H1 (cell line): Measurements from ENCODE around the gene TCEAL1. TPM values are rescaled to one million over a fixed set of nuclear protein-coding genes. Genes with fewer than 3 reads are reported as not detected.

Experiments used
- CTCF ChIA-PET: fragments of 300-600 bp; sonication (Branson Sonifier 250); formaldehyde crosslinking; loops from one replicate; lab custom pipeline; 2021; ENCODE audit not compliant: partially characterized antibody; lab: Charles Lee
- POLR2A ChIA-PET: fragments of 300-600 bp; sonication (Branson Sonifier 250); formaldehyde crosslinking; loops from one replicate; lab custom pipeline; 2021; ENCODE audit warnings: inconsistent platforms; ENCODE audit not compliant: partially characterized antibody; lab: Charles Lee
- DNase-seq, 2 experiments: peaks; one replicate each; pipeline versions ENCODE4 v3.0.0 to v3.0.0-alpha.2; 2010 to 2022; ENCODE audit warnings: low spot score in 2 of 2, low read depth in 1 of 2, mixed read lengths in 1 of 2
- FAIRE-seq: peaks from 2 replicates; lab custom pipeline; 2011; peaks lifted over from hg19 to GRCh38; lab: Jason Lieb, UNC
- H2AFZ ChIP-seq: 2 replicates; pipeline ENCODE4 v1.8.1; 2012; ENCODE audit warnings: low read length, inconsistent platforms
- H2AK5ac ChIP-seq: 2 replicates; pipeline ENCODE4 v1.6.1; 2013; ENCODE audit warnings: low read depth, low read length
- H2BK120ac ChIP-seq: replicated peaks from 2 replicates; pipeline ENCODE3; 2013; ENCODE audit warnings: low read depth, low read length, inconsistent platforms
- H2BK12ac ChIP-seq: 2 replicates; pipeline ENCODE4 v1.6.1; 2013; ENCODE audit warnings: low read depth, low read length
- H2BK15ac ChIP-seq: 2 replicates; pipeline ENCODE4 v1.6.1; 2013; ENCODE audit warnings: low read length
- H2BK20ac ChIP-seq: 2 replicates; pipeline ENCODE4 v1.6.1; 2013; ENCODE audit warnings: low read length
- H2BK5ac ChIP-seq: 2 replicates; pipeline ENCODE4 v1.6.1; 2013; ENCODE audit warnings: low read depth, low read length
- H3K14ac ChIP-seq: 2 replicates; pipeline ENCODE4 v1.6.1; 2013; ENCODE audit warnings: inconsistent platforms; ENCODE audit not compliant: insufficient read length
- H3K18ac ChIP-seq: 2 replicates; pipeline ENCODE4 v1.6.1; 2013; ENCODE audit warnings: low read length; ENCODE audit errors: extremely low read depth
- H3K23ac ChIP-seq: 2 replicates; pipeline ENCODE4 v1.6.1; 2013; ENCODE audit warnings: inconsistent platforms; ENCODE audit not compliant: insufficient read length
- H3K23me2 ChIP-seq: 2 replicates; pipeline ENCODE4 v1.6.1; 2013; ENCODE audit warnings: low read depth, low read length
- H3K27ac ChIP-seq: 2 replicates; pipeline ENCODE4 v1.6.1; 2011; ENCODE audit warnings: low read depth, low read length, inconsistent platforms
- H3K27me3 ChIP-seq, 4 experiments: replicated peaks in 1 of 4; 1 replicate in 1 of 4; 2 replicates in 3 of 4; pipeline versions ENCODE4 v1.6.1 to v1.8.1; 2011 to 2013; ENCODE audit warnings: low read length in 3 of 4, mild to moderate bottlenecking in 3 of 4, inconsistent platforms in 2 of 4, mixed read lengths in 2 of 4, moderate library complexity in 1 of 4; ENCODE audit not compliant: control insufficient read depth in 3 of 4, insufficient read depth in 3 of 4; ENCODE audit errors: extremely low read depth in 1 of 4
- H3K36me3 ChIP-seq, 4 experiments: 2 replicates each; pipeline versions ENCODE4 v1.6.1 to v1.8.1; 2011 to 2013; ENCODE audit warnings: mild to moderate bottlenecking in 4 of 4, low read length in 3 of 4, moderate library complexity in 2 of 4, control low read depth in 1 of 4, inconsistent platforms in 1 of 4; ENCODE audit not compliant: insufficient read depth in 4 of 4, control insufficient read depth in 2 of 4
- H3K4ac ChIP-seq: replicated peaks from 2 replicates; pipeline ENCODE3; 2013; ENCODE audit warnings: low read length, low read depth, mixed read lengths, inconsistent platforms; ENCODE audit not compliant: insufficient read length
- H3K4me1 ChIP-seq, 4 experiments: replicated peaks in 1 of 4; 1 replicate in 1 of 4; 2 replicates in 3 of 4; pipeline versions ENCODE4 v1.6.1 to v1.8.1; 2011 to 2013; ENCODE audit warnings: low read length in 3 of 4, inconsistent platforms in 2 of 4, mixed read lengths in 1 of 4; ENCODE audit not compliant: insufficient read depth in 4 of 4, control insufficient read depth in 3 of 4
- H3K4me2 ChIP-seq, 2 experiments: 2 replicates each; pipeline versions ENCODE4 v1.6.1 to v1.8.1; 2011 to 2013; ENCODE audit warnings: low read depth in 2 of 2, low read length in 2 of 2, control low read depth in 1 of 2, inconsistent platforms in 1 of 2, mild to moderate bottlenecking in 1 of 2; ENCODE audit not compliant: insufficient read depth in 1 of 2
- H3K4me3 ChIP-seq, 4 experiments: fragments of 200-600, 300-600 bp in 1 of 4; sonication (generic), shearing (Covaris generic), sonication (Bioruptor Twin) in 1 of 4; 2 replicates each; pipeline versions ENCODE4 v1.5.1 to v1.8.1; 2011 to 2016; ENCODE audit warnings: low read length in 4 of 4, low read depth in 3 of 4, control low read depth in 2 of 4, inconsistent platforms in 2 of 4, mild to moderate bottlenecking in 2 of 4, mixed read lengths in 1 of 4, moderate library complexity in 1 of 4; ENCODE audit not compliant: insufficient read depth in 2 of 4; ENCODE audit errors: extremely low read depth in 1 of 4
- H3K56ac ChIP-seq: replicated peaks from 2 replicates; pipeline ENCODE3; 2013; ENCODE audit warnings: low read depth, mild to moderate bottlenecking, mixed read lengths, low read length, inconsistent platforms; ENCODE audit not compliant: insufficient read length
- H3K79me1 ChIP-seq: 2 replicates; pipeline ENCODE4 v1.6.1; 2013; ENCODE audit warnings: low read depth, low read length, control low read depth
- H3K79me2 ChIP-seq, 2 experiments: 2 replicates each; pipeline versions ENCODE4 v1.6.1 to v1.8.1; 2012 to 2013; ENCODE audit warnings: low read length in 2 of 2, mild to moderate bottlenecking in 2 of 2, inconsistent platforms in 1 of 2; ENCODE audit not compliant: insufficient read depth in 2 of 2, control insufficient read depth in 1 of 2
- H3K9ac ChIP-seq, 4 experiments: replicated peaks in 1 of 4; 1 replicate in 1 of 4; 2 replicates in 3 of 4; pipeline versions ENCODE4 v1.6.1 to v1.8.1; 2011 to 2013; ENCODE audit warnings: low read depth in 3 of 4, low read length in 3 of 4, control low read depth in 2 of 4, mild to moderate bottlenecking in 2 of 4, moderate library complexity in 2 of 4, inconsistent platforms in 1 of 4; ENCODE audit errors: extremely low read depth in 1 of 4
- H3K9me3 ChIP-seq, 2 experiments: 2 replicates each; pipeline versions ENCODE4 v1.6.1 to v1.8.1; 2012 to 2013; ENCODE audit warnings: mild to moderate bottlenecking in 2 of 2, moderate library complexity in 2 of 2, control low read depth in 1 of 2, inconsistent platforms in 1 of 2, low read depth in 1 of 2, low read length in 1 of 2, mixed read lengths in 1 of 2; ENCODE audit not compliant: insufficient read depth in 2 of 2
- H4K20me1 ChIP-seq, 2 experiments: replicated peaks in 1 of 2; 2 replicates each; pipeline versions ENCODE3 to v1.8.1; 2011 to 2013; ENCODE audit warnings: inconsistent platforms in 2 of 2, low read length in 2 of 2, mild to moderate bottlenecking in 1 of 2; ENCODE audit not compliant: insufficient read depth in 2 of 2, control insufficient read depth in 1 of 2
- H4K5ac ChIP-seq: 2 replicates; pipeline ENCODE4 v1.6.1; 2013; ENCODE audit warnings: low read length, low read depth, mixed read lengths, inconsistent platforms; ENCODE audit not compliant: insufficient read length
- H4K8ac ChIP-seq: 2 replicates; pipeline ENCODE4 v1.8.0; 2013; ENCODE audit warnings: mild to moderate bottlenecking, moderate library complexity, low read length, inconsistent platforms; ENCODE audit not compliant: insufficient read depth; ENCODE audit errors: extremely low read depth
- H4K91ac ChIP-seq: replicated peaks from 2 replicates; pipeline ENCODE3; 2013; ENCODE audit warnings: low read length, mixed read lengths, inconsistent platforms; ENCODE audit not compliant: insufficient read length
- EGR1 ChIP-seq: IDR thresholded peaks from 2 replicates; pipeline ENCODE4 v1.6.1; 2011; ENCODE audit warnings: low read depth, low read length, borderline replicate concordance
- PHF8 ChIP-seq: fragments of 200-600 bp; sonication (generic); conservative IDR thresholded peaks from 2 replicates; pipeline ENCODE4 v1.7.1; 2012; ENCODE audit warnings: low read depth, mild to moderate bottlenecking, inconsistent platforms, low read length, moderate library complexity
- POLR2A ChIP-seq, 2 experiments: IDR thresholded peaks; 1 replicate in 1 of 2; 2 replicates in 1 of 2; pipeline ENCODE4 v1.6.1; 2011; ENCODE audit warnings: low read depth in 2 of 2, low read length in 2 of 2, mild to moderate bottlenecking in 2 of 2; ENCODE audit errors: control extremely low read depth in 1 of 2
- POLR2AphosphoS5 ChIP-seq: IDR thresholded peaks from 2 replicates; pipeline ENCODE4 v1.6.1; 2011; ENCODE audit warnings: low read depth, low read length
- SIN3A ChIP-seq, 2 experiments: IDR thresholded peaks in 1 of 2; conservative IDR thresholded peaks in 1 of 2; 2 replicates each; pipeline ENCODE4 v1.6.1; 2011 to 2012; ENCODE audit warnings: low read length in 2 of 2, improper control_type of control experiment in 1 of 2, low read depth in 1 of 2, mild to moderate bottlenecking in 1 of 2
- SP2 ChIP-seq: IDR thresholded peaks from 2 replicates; pipeline ENCODE4 v1.6.1; 2012; ENCODE audit warnings: mild to moderate bottlenecking, low read length, inconsistent platforms
- TAF1 ChIP-seq: IDR thresholded peaks from 2 replicates; pipeline ENCODE4 v1.6.1; 2011; ENCODE audit warnings: mild to moderate bottlenecking, low read depth, low read length
- TAF7 ChIP-seq: optimal IDR thresholded peaks from 2 replicates; pipeline ENCODE3; 2011; ENCODE audit warnings: low read depth, mild to moderate bottlenecking, inconsistent platforms, low read length, moderate library complexity, borderline replicate concordance
- TBP ChIP-seq: IDR thresholded peaks from 2 replicates; pipeline ENCODE4 v1.6.1; 2011; ENCODE audit warnings: low read depth, low read length, improper control_type of control experiment
- TCF12 ChIP-seq: IDR thresholded peaks from 2 replicates; pipeline ENCODE4 v1.6.1; 2011; ENCODE audit warnings: low read depth, mild to moderate bottlenecking, low read length
- YY1 ChIP-seq: IDR thresholded peaks from 2 replicates; pipeline ENCODE4 v1.6.1; 2011; ENCODE audit warnings: low read depth, mild to moderate bottlenecking, low read length
- WGBS, 2 experiments: shearing (Covaris generic) in 1 of 2; methylation state at CpG; one replicate each; pipeline versions ENCODE4 v1.1.6 to v1.1.7; 2013 to 2015; ENCODE audit warnings: low lambda C conversion rate in 2 of 2, mixed read lengths in 2 of 2, inconsistent platforms in 1 of 2, low coverage in 1 of 2, missing lambda C conversion rate in 1 of 2; ENCODE audit not compliant: insufficient replicate concordance in 2 of 2, insufficient coverage in 1 of 2, insufficient read length in 1 of 2; ENCODE audit errors: extremely low coverage in 1 of 2, missing lambda C conversion rate in 1 of 2; 5-methylcytosine and 5-hydroxymethylcytosine counted together
- polyA plus RNA-seq, 7 experiments: library from polyadenylated mRNA; depleted of rRNA in 3 of 7; stranded (reverse) in 5 of 7; unstranded in 2 of 7; fragments of >200 nt in 5 of 7; fragments of 200-250 nt in 2 of 7; gene quantifications; 1 replicate in 5 of 7; 2 replicates in 1 of 7; 4 replicates in 1 of 7; pipeline versions ENCODE4 v1.2.1 to v1.2.3, GENCODE V29; 2011 to 2013; ENCODE audit warnings: missing spikeins in 2 of 7, mixed read lengths in 2 of 7
- total RNA-seq: library from RNA; stranded (reverse); fragmentation: NEBNext Ultra II Directional; extraction: Animal tissue kit (Norgen Biotek cat#: 25700); gene quantifications from 2 replicates; pipeline ENCODE4 v1.2.1, GENCODE V29; 2021

The TCEAL1 gene
- total and polyA plus RNA-seq, 2 of the 8 experiments (the other 6 are each of a cell fraction or from before 2014, with no cell fraction given): 3.9 to 4.1 TPM

DNA sequence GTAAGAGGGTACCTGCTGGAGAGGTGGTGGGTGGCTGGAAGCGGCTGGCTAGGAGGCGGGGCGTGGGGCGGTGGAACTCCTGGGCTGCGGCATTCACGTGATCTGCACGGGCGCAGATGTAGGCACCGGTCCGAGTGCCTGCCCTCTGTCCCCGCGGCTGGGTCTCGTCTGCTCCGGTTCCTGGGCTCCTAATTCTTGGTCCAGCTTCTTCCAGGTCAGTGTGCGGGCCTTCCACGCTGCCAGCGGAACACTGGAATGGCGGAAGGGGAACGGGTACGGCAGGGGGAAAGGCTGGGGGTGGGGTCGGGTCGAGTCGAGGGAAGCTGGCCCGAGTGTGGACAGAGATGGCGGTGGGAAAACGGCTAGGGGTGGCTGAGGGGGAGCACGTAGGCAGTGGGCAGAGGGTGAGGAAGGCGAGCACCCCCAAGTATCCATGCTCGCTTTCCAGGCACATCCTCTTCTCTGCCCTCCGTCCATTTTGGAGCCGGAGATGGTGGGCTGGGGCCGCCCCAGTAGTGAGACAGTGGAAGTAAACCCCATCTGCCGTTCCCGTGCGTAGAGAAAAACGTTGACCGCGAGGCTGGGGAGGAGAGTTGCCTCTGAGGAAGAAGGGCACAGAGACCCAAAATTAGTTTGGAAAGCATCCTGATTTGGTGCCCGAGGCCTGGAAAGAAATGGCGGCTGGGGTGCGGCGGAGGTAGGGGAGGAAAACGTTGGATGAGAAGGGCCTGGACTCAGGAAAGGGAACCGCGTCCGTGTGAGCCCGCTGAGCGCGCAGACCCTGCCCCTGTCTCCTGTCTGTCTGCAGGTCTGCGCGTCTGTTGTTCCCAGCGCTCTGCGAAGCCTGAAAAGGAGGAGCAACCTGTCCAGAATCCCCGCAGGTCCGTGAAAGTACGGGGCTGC lies 43.1 kb upstream of the TCEAL1 start, which contains the start of gene TCEAL4:
TCEAL4 (plus strand) TSS at position 105 of the 903 bp plus-strand sequence. CDS start 1,161 bp downstream, outside the sequence.
- Histone ChIP-seq H3K36me3 (peaks cover 0 to 10% (median 0%) of the 10 kb centered on the region in 4 experiments; a peak in 2 of 8 replicates), H2BK20ac (no peak within 1 kb of the TSS), H3K79me1 (no peaks in the 10 kb centered on the region), H4K8ac (peak within 1 kb of the TSS; percentile 92), H3K23ac (no peak within 1 kb of the TSS), H2BK15ac (no peak within 1 kb of the TSS), H3K4me3 (peak within 1 kb of the TSS; percentile 40 to 88 (median 75)), H2BK5ac (no peak within 1 kb of the TSS), H3K18ac (no peak within 1 kb of the TSS; the same call in 1 of the 2 replicates), H3K14ac (no peak within 1 kb of the TSS), H3K79me2 (no peaks in the 10 kb centered on the region; a peak in 1 of 4 replicates), H2AK5ac (no peak within 1 kb of the TSS), H3K27me3 (no peaks in the 10 kb centered on the region), H3K9me3 (no peaks in the 10 kb centered on the region), H4K5ac (peak within 1 kb of the TSS; percentile 52), H3K56ac (peak within 1 kb of the TSS; percentile 59), H3K23me2 (no peaks in the 10 kb centered on the region), H3K27ac (peak within 1 kb of the TSS; percentile 63; the same call in 1 of the 2 replicates), H2AFZ (peak within 1 kb of the TSS; percentile 51; the same call in 1 of the 2 replicates), H3K4me2 (peak within 1 kb of the TSS; percentile 68 to 81), H4K20me1 (no peaks in the 10 kb centered on the region), H3K4ac (no peak within 1 kb of the TSS), H2BK12ac (no peak within 1 kb of the TSS), H3K9ac (peak within 1 kb of the TSS; percentile 36 to 95 (median 74)), H2BK120ac (no peak within 1 kb of the TSS), H3K4me1 (peaks cover 0 to 3% (median under 1%) of the 10 kb centered on the region in 4 experiments; a peak in 3 of 7 replicates), H4K91ac (no peak within 1 kb of the TSS)
- FAIRE-seq (no peak), DNase-seq (peak in 1 of 2 experiments; percentile 52)
- ChIA-PET CTCF (no interaction called here), POLR2A (interaction anchor here (1.4 to 1.5 kb wide), 2 partner anchors 10 to 12 kb away, joined by 4 to 6 read pairs; no protein-coding TSS in a partner anchor)
- WGBS, 2 experiments: 0% methylated on average over 17 of the region's 56 CpGs; no CpG with 5 or more reads in 1 of the 2 experiments
- TF ChIP-seq SP2 (no peak), TCF12 (no peak), SIN3A (conservative IDR thresholded peaks at IDR 0.05 in 1 of 2, IDR thresholded peaks at IDR 0.05 in 1 of 2; ENCODE audit: low read depth in 1 of 2, low read length in 2 of 2) (peak in 1 of 2 experiments; percentile 42; a peak in 1 of 4 replicates), TAF7 (peak; percentile 24), TAF1 (peak; percentile 57; the same call in 1 of the 2 replicates), POLR2A (IDR thresholded peaks at IDR 0.05; ENCODE audit: control extremely low read depth in 1 of 2, low read depth in 2 of 2, low read length in 2 of 2) (peak in 1 of 2 experiments; percentile 69; a peak in 2 of 3 replicates), PHF8 (peak; percentile 62), EGR1 (no peak), TBP (0 out of 2 replicates have a peak, but pooled peaks have one; percentile 24), YY1 (peak; percentile 69; the same call in 1 of the 2 replicates), POLR2AphosphoS5 (peak; percentile 39)
